IPS-18c (cell line): Measurements from ENCODE around the gene AP5Z1.

Source experiments
- H3K4me3 ChIP-seq: 2 replicates; pipeline ENCODE4 v1.7.0; 2013; ENCODE audit warnings: low read depth, mild to moderate bottlenecking, low read length, moderate library complexity; ENCODE audit not compliant: insufficient read depth
- H3K9me3 ChIP-seq: one replicate; pipeline ENCODE4 v1.6.1; 2013; ENCODE audit warnings: mild to moderate bottlenecking, low read length, moderate library complexity; ENCODE audit not compliant: control insufficient read depth, insufficient read depth

Gene AP5Z1

GRCh38 chr7:4835398-4836205 is 60.2 kb downstream of the AP5Z1 start:
- no peaks in the 10 kb centered on the region for H3K9me3 ChIP-seq

GRCh38 chr7:4836206-4836661 is 60.8 kb downstream of the AP5Z1 start:
- Histone ChIP-seq H3K9me3 (no peaks in the 10 kb centered on the region), H3K4me3 (no peak overlapping the region)

More at GRCh38 chr7:4835398-4836205, 60.2 kb downstream of the AP5Z1 start:
- no peak overlapping the region for H3K4me3 ChIP-seq

- Histone ChIP-seq H3K4me3 (no peak overlapping the region), H3K9me3 (no peaks in the 10 kb centered on the region)
These were observed 61.8 kb downstream of the AP5Z1 start for GRCh38 chr7:4837041-4837802.

- Histone ChIP-seq H3K9me3 (no peaks in the 10 kb centered on the region), H3K4me3 (no peak overlapping the region)
These were observed 62.6 kb downstream of the AP5Z1 start for GRCh38 chr7:4837803-4838625.

GRCh38 chr7:4838626-4839334 is 63.4 kb downstream of the AP5Z1 start:
- H3K9me3 ChIP-seq: no peaks in the 10 kb centered on the region
- no peak overlapping the region for H3K4me3 ChIP-seq

GRCh38 chr7:4840079-4840501 is 64.7 kb downstream of the AP5Z1 start:
- no peaks in the 10 kb centered on the region for H3K9me3 ChIP-seq
- no peak overlapping the region for H3K4me3 ChIP-seq
